Osteocyte (in vitro differentiated cells): ENCODE measurements around the gene CDH6. TPM values are rescaled to one million over a fixed set of nuclear protein-coding genes. Genes with fewer than 3 reads are reported as not detected.

ENCODE experiments used
- DNase-seq: peaks from one replicate; pipeline ENCODE4 v3.0.0; 2021; ENCODE audit warnings: mixed read lengths; ENCODE audit not compliant: unreplicated experiment; ENCODE audit errors: extremely low spot score
- H3K27ac Mint-ChIP-seq: one replicate; pipeline ENCODE4 v1.8.0; 2021; ENCODE audit warnings: mild to moderate bottlenecking, mixed read lengths; ENCODE audit not compliant: unreplicated experiment
- H3K27me3 Mint-ChIP-seq: one replicate; pipeline ENCODE4 v1.8.0; 2021; ENCODE audit warnings: mixed read lengths; ENCODE audit not compliant: unreplicated experiment
- H3K36me3 Mint-ChIP-seq: one replicate; pipeline ENCODE4 v1.8.0; 2021; ENCODE audit warnings: mixed read lengths; ENCODE audit not compliant: unreplicated experiment
- H3K4me1 Mint-ChIP-seq: one replicate; pipeline ENCODE4 v1.8.0; 2021; ENCODE audit warnings: mixed read lengths; ENCODE audit not compliant: unreplicated experiment
- H3K4me3 Mint-ChIP-seq: one replicate; pipeline ENCODE4 v1.8.0; 2021; ENCODE audit warnings: mild to moderate bottlenecking, moderate library complexity, mixed read lengths; ENCODE audit not compliant: unreplicated experiment
- H3K9me3 Mint-ChIP-seq: one replicate; pipeline ENCODE4 v1.8.0; 2021; ENCODE audit warnings: mixed read lengths; ENCODE audit not compliant: unreplicated experiment
- total RNA-seq: library from RNA; stranded (reverse); gene quantifications from 2 replicates; pipeline ENCODE4 v1.2.1, GENCODE V29; 2021
- TF ChIP-seq, protein P1 (sequence below): fragments of 200-600 bp; sonication (generic); IDR thresholded peaks from 2 replicates; pipeline ENCODE4 v1.5.0; 2021; ENCODE audit warnings: antibody characterized with exemption, mild to moderate bottlenecking, moderate library complexity

The CDH6 gene
- total RNA-seq, 1 donor from 2014 or later = 792 TPM

DNA sequence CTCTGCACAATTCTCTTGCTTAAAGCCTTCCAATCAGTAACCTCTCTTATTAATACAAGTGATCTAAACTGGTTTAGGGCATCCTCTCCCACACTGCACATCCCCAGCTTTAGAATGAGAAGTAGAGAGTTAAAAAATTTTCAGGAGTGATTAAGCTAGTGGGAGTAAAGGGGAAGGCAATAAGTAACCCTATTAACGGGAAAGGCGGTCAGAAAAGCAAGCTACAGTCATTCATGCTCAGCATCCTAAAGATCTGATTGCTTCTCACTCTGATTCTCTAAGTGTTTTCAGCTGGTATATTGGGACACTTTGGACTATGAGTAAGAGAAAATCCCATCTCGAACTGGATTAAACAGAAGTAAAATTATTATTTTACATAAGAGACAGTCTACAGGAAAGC is 15.8 kb downstream of the CDH6 start:
- H3K27me3 Mint-ChIP-seq = no peaks in the 10 kb centered on the region
- H3K27ac Mint-ChIP-seq = peak overlapping the region; percentile 52
- peaks cover 96% of the 10 kb centered on the region for H3K4me1 Mint-ChIP-seq
- H3K36me3 Mint-ChIP-seq = peaks cover 64% of the 10 kb centered on the region
- no peak overlapping the region for H3K4me3 Mint-ChIP-seq
- no peaks in the 10 kb centered on the region for H3K9me3 Mint-ChIP-seq
- DNase-seq = no peak
- TF ChIP-seq, protein P1, sequence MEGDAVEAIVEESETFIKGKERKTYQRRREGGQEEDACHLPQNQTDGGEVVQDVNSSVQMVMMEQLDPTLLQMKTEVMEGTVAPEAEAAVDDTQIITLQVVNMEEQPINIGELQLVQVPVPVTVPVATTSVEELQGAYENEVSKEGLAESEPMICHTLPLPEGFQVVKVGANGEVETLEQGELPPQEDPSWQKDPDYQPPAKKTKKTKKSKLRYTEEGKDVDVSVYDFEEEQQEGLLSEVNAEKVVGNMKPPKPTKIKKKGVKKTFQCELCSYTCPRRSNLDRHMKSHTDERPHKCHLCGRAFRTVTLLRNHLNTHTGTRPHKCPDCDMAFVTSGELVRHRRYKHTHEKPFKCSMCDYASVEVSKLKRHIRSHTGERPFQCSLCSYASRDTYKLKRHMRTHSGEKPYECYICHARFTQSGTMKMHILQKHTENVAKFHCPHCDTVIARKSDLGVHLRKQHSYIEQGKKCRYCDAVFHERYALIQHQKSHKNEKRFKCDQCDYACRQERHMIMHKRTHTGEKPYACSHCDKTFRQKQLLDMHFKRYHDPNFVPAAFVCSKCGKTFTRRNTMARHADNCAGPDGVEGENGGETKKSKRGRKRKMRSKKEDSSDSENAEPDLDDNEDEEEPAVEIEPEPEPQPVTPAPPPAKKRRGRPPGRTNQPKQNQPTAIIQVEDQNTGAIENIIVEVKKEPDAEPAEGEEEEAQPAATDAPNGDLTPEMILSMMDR = no peak

DNA sequence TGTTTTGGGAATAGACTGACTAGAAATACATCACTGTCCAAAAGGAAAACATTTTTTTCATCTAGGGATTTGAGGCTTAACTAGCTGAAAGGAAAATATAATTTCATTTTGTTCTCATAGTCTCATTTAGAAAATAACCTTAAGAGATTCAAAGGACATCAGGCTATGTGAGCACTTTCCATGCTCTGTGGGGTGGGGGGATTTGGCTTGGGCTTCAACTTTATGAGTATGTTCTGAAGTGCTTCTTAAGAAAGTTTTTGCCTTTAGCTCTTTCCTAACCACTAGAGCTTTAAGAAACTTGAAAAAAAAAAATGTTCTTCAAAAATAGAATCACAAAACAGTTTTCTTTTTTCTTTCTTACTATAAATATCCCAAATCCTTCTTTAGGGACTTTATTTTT is 17.6 kb downstream of the CDH6 start:
- Mint-ChIP-seq H3K27ac (peak overlapping the region; percentile 39), H3K4me3 (no peak overlapping the region), H3K27me3 (no peaks in the 10 kb centered on the region), H3K4me1 (peaks cover 88% of the 10 kb centered on the region), H3K36me3 (peaks cover 54% of the 10 kb centered on the region), H3K9me3 (no peaks in the 10 kb centered on the region)
- TF ChIP-seq, protein P1 = no peak
- no peak for DNase-seq

DNA sequence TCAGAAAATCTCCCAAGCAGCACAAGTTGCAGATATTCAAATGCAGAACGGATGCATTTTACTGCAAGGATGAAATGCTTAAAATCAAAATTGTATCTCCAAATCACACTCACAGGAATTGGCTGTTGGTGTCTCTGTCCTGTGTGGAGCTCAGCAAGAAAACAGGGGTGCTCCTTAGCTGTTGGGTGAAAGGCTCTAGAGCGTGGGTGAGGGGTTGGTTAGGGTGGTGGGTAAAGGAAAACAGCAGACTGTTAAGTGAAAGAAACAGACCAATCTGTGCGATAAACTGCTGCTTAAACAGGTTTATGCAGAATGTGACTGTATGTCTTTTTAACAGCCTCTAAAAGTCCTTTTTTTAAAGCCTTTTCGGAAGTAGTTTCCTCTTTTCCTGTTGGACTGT is 19.8 kb downstream of the CDH6 start:
- Mint-ChIP-seq H3K4me1 (peaks cover 80% of the 10 kb centered on the region), H3K36me3 (peaks cover 44% of the 10 kb centered on the region), H3K4me3 (no peak overlapping the region), H3K9me3 (no peaks in the 10 kb centered on the region), H3K27me3 (no peaks in the 10 kb centered on the region), H3K27ac (peak overlapping the region; percentile 56)
- no peak for DNase-seq
- TF ChIP-seq, protein P1 = no peak

DNA sequence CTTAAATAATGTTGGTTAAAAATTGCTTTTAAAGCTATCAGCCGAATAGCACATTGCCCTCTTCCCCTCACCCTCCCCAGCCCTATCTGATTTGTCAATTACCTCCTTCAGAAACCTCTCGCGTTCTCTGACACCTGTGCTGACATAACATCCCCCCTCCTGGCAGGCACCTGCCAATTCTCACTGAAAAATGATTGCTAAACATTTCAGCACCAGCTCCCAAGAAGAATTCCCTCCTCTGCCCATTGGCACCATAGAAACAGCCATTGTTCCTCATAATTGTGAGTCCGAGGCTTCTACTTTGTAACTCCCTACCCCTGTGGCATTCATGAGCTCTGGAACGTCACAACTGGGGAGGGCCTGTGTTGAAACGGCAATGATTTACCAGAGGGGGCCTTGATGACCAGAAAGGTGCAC is 20.2 kb downstream of the CDH6 start:
- peaks cover 80% of the 10 kb centered on the region for H3K4me1 Mint-ChIP-seq
- TF ChIP-seq, protein P1 = no peak
- no peaks in the 10 kb centered on the region for H3K9me3 Mint-ChIP-seq
- H3K27ac Mint-ChIP-seq = peak overlapping the region; percentile 56
- no peak for DNase-seq
- H3K36me3 Mint-ChIP-seq = peaks cover 44% of the 10 kb centered on the region
- H3K27me3 Mint-ChIP-seq = no peaks in the 10 kb centered on the region
- H3K4me3 Mint-ChIP-seq = no peak overlapping the region

DNA sequence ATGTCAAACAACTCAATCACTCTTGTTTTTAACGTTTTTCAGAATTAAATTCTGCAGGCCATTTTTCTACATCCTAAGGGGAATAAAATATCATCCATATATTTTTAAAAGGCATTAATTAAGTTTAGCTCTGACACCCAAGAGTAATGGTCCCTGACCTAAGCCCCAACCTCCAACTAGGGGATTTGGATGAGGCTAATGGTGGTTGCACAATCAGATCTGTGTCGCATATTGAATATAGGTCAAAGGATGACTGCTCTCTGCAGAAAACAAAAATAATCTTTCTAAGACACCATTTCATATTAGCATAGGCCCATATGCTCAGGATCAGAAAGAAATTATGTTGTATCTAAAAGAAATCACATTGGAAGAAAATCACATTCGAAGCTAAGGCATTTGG is 20.7 kb downstream of the CDH6 start:
- H3K4me3 Mint-ChIP-seq = no peak overlapping the region
- H3K36me3 Mint-ChIP-seq = peaks cover 45% of the 10 kb centered on the region
- peaks cover 80% of the 10 kb centered on the region for H3K4me1 Mint-ChIP-seq
- TF ChIP-seq, protein P1 = no peak
- H3K9me3 Mint-ChIP-seq = no peaks in the 10 kb centered on the region
- H3K27ac Mint-ChIP-seq = peak overlapping the region; percentile 14
- H3K27me3 Mint-ChIP-seq = no peaks in the 10 kb centered on the region
- DNase-seq = no peak
